Neural crest cell (in vitro differentiated cells): Measurements from ENCODE around the gene SEC23B. TPM values are rescaled to one million over a fixed set of nuclear protein-coding genes. Genes with fewer than 3 reads are reported as not detected.
"Not testable (repeated sequence)": the region's sequence is repeated elsewhere in the genome, so short reads cannot be mapped to it uniquely, and the experiment has no call there.

Source experiments
- DNase-seq: peaks from one replicate; pipeline ENCODE4 v3.0.0; 2021; ENCODE audit warnings: low read depth, mixed read lengths, low spot score
- H3K27ac Mint-ChIP-seq: one replicate; pipeline ENCODE4 v1.8.0; 2021; ENCODE audit warnings: mild to moderate bottlenecking, mixed read lengths; ENCODE audit not compliant: unreplicated experiment
- H3K27me3 Mint-ChIP-seq: 2 replicates; pipeline ENCODE4 v1.8.0; 2021; ENCODE audit warnings: low read depth, mild to moderate bottlenecking, mixed read lengths
- H3K36me3 Mint-ChIP-seq: 2 replicates; pipeline ENCODE4 v1.8.0; 2021; ENCODE audit warnings: low read depth, mild to moderate bottlenecking, mixed read lengths
- H3K4me1 Mint-ChIP-seq: 2 replicates; pipeline ENCODE4 v1.8.0; 2021; ENCODE audit warnings: mixed read lengths
- H3K4me3 Mint-ChIP-seq: one replicate; pipeline ENCODE4 v1.8.0; 2021; ENCODE audit warnings: mild to moderate bottlenecking, mixed read lengths
- H3K9me3 Mint-ChIP-seq: 2 replicates; pipeline ENCODE4 v1.8.0; 2021; ENCODE audit warnings: mixed read lengths
- CTCF ChIP-seq: fragments of 200-600 bp; sonication (generic); conservative IDR thresholded peaks from 2 replicates; pipeline ENCODE4 v1.5.0; 2021; ENCODE audit warnings: antibody characterized with exemption, mild to moderate bottlenecking
- total RNA-seq: library from RNA; stranded (reverse); gene quantifications from 2 replicates; pipeline ENCODE4 v1.2.1, GENCODE V29; 2021

SEC23B gene
- total RNA-seq, 1 donor from 2014 or later, result 58.9 TPM

- H3K36me3 Mint-ChIP-seq, result peaks cover 3% of the 10 kb centered on the region
- H3K27ac Mint-ChIP-seq, result peak within 1 kb of the TSS; percentile 97
- no peaks in the 10 kb centered on the region for H3K27me3 Mint-ChIP-seq
- peak within 1 kb of the TSS; percentile 99 for H3K4me3 Mint-ChIP-seq
- H3K4me1 Mint-ChIP-seq, result peaks cover 18% of the 10 kb centered on the region
- no peaks in the 10 kb centered on the region for H3K9me3 Mint-ChIP-seq
- TF ChIP-seq CTCF, result no peak
- DNase-seq, result peak; percentile 82
These were observed 10.8 kb upstream of the SEC23B start, which contains the start of gene RBBP9 for GRCh38 chr20:18496740-18497592. RBBP9 (minus strand) TSS chr20:18497225; CDS start chr20:18497167, 58 bp downstream.

GRCh38 chr20:18497603-18498002, 10.1 kb upstream of the SEC23B start:
- peak overlapping the region; percentile 99 for H3K4me3 Mint-ChIP-seq
- peak overlapping the region; percentile 97 for H3K27ac Mint-ChIP-seq
- no peak for TF ChIP-seq CTCF
- H3K4me1 Mint-ChIP-seq, result peaks cover 18% of the 10 kb centered on the region
- DNase-seq, result no peak
- peaks cover 2% of the 10 kb centered on the region for H3K27me3 Mint-ChIP-seq
- no peaks in the 10 kb centered on the region for H3K9me3 Mint-ChIP-seq
- peaks cover 3% of the 10 kb centered on the region for H3K36me3 Mint-ChIP-seq

GRCh38 chr20:18501672-18502071, 6.1 kb upstream of the SEC23B start:
- not testable (repeated sequence) for H3K4me3 Mint-ChIP-seq, H3K36me3 Mint-ChIP-seq, DNase-seq, H3K27me3 Mint-ChIP-seq, H3K9me3 Mint-ChIP-seq, H3K27ac Mint-ChIP-seq, H3K4me1 Mint-ChIP-seq

GRCh38 chr20:18504479-18505060, 3.2 kb upstream of the SEC23B start:
- TF ChIP-seq CTCF, result no peak
- Mint-ChIP-seq H3K9me3 (no peaks in the 10 kb centered on the region), H3K4me1 (peaks cover 26% of the 10 kb centered on the region), H3K27ac (no peak overlapping the region), H3K27me3 (peaks cover 10% of the 10 kb centered on the region), H3K4me3 (peak overlapping the region; percentile 12), H3K36me3 (no peaks in the 10 kb centered on the region)
- no peak for DNase-seq

GRCh38 chr20:18506744-18507143, 996 bp upstream of the SEC23B start:
- no peak for DNase-seq
- peaks cover 10% of the 10 kb centered on the region for H3K27me3 Mint-ChIP-seq
- H3K4me3 Mint-ChIP-seq, result peak overlapping the region; percentile 100
- no peaks in the 10 kb centered on the region for H3K9me3 Mint-ChIP-seq
- peaks cover 26% of the 10 kb centered on the region for H3K4me1 Mint-ChIP-seq
- H3K36me3 Mint-ChIP-seq, result peaks cover 6% of the 10 kb centered on the region
- peak overlapping the region; percentile 48 for H3K27ac Mint-ChIP-seq
- no peak for TF ChIP-seq CTCF

GRCh38 chr20:18511571-18511970, 3.8 kb downstream of the SEC23B start:
- Mint-ChIP-seq H3K27me3 (no peaks in the 10 kb centered on the region), H3K36me3 (peaks cover 13% of the 10 kb centered on the region), H3K9me3 (no peaks in the 10 kb centered on the region), H3K27ac (no peak overlapping the region), H3K4me1 (peaks cover 26% of the 10 kb centered on the region), H3K4me3 (no peak overlapping the region)
- DNase-seq, result no peak
- TF ChIP-seq CTCF, result no peak
